A549 treated with dexamethasone at 1 μM for 4 hours (cell line): ENCODE data around the gene PRSS58. TPM values are rescaled to one million over a fixed set of nuclear protein-coding genes. Genes with fewer than 3 reads are reported as not detected.

Source experiments
- total RNA-seq: library from RNA; stranded (reverse); fragments of 200-300 nt; extraction: Qiagen RNA extraction; gene quantifications from 5 replicates; pipeline ENCODE4 v1.2.3, GENCODE V29; 2022

PRSS58 gene, protein sequence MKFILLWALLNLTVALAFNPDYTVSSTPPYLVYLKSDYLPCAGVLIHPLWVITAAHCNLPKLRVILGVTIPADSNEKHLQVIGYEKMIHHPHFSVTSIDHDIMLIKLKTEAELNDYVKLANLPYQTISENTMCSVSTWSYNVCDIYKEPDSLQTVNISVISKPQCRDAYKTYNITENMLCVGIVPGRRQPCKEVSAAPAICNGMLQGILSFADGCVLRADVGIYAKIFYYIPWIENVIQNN
- not detected in 5 replicates for total RNA-seq

GRCh38 chr7:142257958-142258357 lies at the start of gene PRSS58:
Gene PRSS58 (minus strand): TSS chr7:142258058. CDS start chr7:142257707, 351 bp downstream.

Other genes with a start within 250 kb of the PRSS58 start
- gene MGAM2, start 146.3 kb downstream of the PRSS58 start, total RNA-seq, result 0.01 to 0.02 TPM in 2 of 5 replicates, not detected in the others